HG03196 (cell line): ENCODE results near the gene RAP1B.

Experiments used
- ATAC-seq: cut with Tn5 transposase; IDR thresholded peaks from one replicate; pipeline ENCODE4 v1.9.1; 2021; ENCODE audit not compliant: unreplicated experiment

The RAP1B gene

DNA sequence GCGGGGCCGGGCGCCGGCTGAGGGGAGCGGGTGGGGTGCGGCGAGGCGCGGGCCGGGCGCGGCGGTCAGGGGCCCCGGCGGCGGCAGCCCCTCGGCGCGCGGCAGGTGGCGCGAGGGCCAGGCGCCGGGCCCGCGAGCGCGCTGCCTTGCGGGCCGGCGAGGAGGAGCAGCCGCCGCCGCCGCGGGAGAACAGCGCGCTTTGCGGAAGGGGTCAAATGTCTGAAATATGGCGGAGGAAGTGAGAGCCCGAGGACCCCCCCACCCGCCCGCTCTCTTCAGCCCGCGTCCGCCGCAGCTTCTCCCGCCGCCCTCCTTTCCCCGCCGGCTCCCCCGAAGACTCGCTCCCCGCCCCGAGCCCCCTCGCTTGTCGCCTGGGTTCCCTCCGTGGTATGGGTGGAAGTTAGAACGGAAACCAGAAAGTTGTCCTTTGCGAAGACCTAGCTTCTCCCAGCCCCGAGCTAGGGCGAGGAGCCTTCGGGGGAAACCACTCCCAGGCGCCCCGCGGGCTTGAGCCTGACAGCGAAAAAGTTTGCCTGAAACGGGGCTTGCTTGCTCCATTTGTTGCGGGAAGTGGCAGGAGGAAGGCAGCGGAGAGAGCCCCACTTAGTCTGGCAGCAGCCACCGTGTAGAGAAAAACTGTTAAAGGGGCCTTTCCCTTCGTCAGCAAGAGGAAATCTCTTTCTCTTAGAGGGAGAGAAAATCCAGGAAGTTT is 551 bp downstream of the RAP1B start:
- ATAC-seq = peak; percentile 35

DNA sequence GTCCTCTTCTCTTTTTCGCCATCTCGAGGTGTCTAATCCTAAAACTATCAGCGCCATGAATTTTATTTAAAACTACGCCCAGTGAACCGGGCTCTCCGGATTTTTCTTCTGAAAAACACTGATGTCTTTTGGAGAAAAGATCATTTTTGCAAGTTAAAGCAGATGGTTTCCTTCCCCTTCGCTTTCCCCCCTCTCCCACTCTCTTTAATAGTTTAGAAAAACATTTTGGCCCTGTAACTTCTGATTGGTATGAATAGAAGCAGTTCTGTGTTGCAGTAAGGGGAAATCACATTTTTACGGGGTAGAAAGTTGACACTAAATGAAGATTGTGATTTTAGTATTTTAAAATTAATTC is 1.1 kb downstream of the RAP1B start:
- ATAC-seq = no peak

DNA sequence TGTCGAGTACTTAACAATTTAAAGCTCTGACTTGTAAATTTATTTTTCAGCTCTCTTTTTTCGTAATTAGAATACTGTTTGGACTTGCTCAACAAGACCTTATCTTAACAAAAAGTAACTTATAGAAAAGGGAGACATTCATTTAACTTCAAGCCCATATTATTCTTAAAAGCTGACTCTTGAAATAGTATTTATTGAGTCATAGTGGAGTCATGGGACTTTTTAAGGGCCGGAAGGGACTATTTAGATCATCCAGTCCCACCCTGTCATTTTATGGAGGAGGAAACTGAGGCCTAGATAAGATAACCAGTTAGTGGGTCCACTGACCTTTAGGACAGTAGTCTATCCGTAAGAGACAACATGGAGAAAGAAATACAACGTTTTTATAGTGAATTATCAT is 1.5 kb downstream of the RAP1B start:
- no peak for ATAC-seq

DNA sequence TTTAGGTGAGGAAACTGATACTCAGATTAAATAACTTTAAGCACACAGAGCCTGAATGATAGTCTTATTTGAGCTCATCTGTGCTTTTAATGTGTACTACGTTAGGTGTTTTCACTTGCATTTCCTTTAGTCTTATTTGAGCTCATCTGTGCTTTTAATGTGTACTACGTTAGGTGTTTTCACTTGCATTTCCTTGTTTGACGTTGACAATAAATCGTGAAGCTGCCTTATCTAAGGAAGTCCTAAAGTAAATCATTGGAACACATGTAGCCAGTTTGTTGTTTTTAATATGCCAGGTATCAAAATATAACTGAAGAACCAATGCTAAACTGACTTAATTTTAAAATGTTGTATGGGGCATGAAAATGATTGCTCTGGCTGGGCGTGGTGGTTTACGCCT is 2.0 kb downstream of the RAP1B start:
- no peak for ATAC-seq

DNA sequence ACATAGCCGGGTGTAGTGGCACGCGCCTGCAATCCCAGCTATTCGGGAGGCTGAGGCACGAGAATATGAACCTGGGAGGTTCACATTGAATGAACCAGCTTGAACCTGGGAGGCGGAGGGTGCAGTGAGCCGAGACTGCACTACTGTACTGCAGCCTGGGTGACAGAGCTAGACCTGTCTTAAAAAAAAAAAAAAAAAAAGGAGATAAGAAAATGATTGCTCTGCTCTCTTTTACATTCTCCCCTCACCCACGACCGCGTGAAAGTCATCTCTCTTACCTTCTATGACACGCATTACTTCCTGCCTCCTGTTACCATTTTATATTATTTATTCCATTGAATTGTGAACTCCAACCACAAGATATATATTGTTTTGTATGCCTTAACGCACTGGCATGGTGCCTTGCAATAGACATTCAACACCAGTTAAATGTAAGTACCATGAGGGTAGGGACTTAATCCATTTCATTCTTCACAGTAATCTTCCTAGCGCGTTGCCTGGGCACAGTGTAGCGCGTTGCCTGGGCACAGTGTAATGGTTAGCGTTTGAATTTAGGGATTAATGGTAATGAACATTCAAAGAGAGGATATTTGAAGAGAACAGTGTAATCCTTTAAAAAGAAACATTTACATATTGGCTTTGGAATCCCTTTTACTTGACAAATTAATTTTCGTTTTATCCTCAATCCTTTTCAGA is 2.7 kb downstream of the RAP1B start:
- ATAC-seq = no peak

DNA sequence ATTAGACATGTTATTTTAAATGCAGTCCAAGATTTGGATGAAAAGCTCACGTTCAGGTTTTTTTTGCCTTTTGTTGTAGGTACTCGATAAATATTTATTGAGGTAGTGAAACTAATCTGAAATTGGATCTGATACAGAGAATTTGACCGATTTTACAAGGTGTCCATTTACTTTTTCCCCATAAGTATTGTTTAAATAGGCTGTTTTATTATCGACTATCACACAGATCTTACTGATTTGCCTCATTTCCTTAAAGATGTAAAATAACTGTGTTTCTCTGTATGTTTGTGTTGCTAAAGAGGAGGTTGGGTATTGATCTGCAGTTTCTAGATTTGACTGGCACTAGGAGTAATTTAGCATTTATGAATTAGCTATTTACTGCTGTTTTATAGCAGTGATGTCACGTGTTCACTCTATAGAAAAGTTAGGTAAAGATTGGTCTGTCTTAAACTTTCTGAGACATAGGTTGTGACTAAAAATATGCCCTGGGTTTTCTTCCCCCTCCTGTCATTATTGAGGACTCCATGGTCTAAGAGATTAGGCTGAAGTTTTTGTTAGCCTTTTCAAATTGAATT is 3.5 kb downstream of the RAP1B start:
- no peak for ATAC-seq

DNA sequence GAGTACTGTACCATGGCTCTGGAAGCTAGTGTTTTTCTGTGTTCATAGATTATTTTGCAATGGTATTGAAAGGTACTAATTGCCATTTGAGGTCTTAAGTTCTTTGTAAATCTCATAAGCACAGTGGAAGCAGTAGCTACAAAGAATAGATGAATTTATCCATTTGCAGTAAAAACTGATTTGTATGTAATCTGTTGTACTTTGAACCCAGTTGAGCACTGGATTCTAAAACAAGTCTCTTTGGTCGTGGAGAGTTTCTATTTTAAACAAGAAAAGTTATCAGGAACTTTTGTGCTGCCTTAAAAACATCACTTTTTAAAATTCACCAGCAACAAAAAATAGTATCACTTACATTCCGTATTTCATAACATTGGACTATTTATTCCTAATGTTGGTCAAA is 4.1 kb downstream of the RAP1B start:
- ATAC-seq = no peak

DNA sequence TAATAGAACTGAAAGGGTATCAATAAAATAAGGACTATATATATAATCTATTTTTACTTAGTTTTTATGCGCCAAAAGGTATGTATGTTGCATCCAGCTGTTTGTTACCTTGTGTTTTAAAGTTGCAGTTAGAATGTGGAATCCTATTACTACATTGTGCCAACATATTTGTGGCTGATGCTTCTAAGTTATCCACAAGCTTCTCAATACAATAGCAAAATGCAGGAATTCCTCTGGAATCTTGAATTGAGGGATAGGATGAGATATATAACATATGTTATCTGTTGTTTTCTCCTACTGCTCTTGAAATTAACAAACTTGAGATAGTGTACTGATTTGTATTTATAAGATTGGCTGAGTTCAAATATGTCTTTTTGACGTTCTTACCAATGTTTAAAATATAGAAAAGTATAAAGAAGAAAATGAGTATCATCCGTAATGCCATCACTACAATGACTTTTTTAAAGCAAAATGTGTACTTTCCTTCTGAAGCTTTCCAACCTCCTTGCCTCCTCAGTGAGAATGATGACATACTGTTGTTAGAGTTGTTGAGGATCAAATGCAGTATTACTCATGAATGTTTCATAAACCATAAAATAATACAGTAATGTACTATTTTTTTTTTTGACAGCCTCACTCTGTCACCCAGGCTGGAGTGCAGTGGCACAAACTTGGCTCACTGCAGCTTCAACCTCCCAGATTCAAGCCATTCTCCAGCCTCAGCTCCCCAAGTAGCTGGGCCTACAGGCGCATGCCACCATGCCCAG is 6.6 kb downstream of the RAP1B start:
- ATAC-seq = no peak

DNA sequence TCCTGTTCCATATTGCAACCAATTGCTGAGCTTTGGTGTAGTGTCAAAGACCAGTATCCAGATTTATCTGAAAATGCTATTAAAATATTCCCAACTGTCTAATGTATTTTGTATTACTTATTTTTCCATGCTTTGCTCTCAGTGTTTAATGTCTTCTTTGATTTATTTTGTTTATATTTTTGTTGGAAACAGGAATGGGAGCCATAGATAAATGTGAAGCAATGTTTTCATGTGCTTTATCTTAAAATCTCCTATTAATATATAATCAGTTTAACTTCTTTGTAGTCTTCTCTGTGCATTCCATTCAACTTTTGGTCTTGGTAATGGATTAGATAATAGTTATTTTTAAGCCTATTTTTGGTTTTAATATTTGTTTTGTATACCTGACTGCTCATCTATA is 8.8 kb downstream of the RAP1B start:
- ATAC-seq = no peak

DNA sequence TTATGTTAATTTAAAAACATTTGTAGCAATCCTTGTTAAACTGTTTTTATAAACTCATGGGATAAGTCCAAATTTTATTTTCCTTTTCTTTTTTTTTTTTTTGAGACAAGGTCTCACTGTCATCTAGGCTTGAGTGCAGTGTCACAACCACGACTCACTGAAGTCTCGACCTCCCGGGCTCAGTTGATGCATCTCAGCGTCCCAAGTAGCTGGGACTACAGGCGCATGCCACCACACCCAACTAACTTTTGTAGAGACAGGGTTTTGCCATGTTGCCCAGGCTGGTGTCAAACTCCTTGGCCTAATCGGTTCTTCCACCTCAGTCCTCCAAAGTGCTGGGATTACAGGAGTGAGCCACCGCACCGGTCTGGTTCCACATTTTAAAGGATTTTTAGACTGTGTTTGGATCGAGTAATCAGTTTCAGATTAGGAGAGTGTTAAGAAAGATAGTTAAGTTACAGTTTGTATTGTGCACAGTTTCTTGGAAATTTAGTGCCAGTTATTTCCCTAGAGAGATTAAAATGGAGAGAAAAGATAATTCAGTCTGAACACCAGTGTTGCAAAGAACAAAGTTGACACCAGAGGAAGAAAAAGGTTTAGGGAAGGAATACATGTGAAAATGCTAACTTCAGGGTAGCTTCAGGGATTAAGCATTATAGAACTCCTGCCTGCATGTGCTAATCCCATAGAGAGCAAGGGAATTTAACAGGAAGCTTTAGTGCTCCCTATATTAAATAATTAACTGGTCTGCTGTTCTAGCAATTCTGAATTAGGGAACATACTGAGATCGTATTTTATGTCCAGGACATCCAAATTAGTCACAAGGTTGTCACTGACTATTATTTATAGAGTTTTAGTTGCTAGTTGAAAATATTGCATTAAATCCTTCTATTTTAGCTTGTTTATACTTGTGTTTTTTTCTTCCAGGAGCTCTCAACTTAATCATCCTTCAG is 10.1 kb downstream of the RAP1B start:
- ATAC-seq = no peak

DNA sequence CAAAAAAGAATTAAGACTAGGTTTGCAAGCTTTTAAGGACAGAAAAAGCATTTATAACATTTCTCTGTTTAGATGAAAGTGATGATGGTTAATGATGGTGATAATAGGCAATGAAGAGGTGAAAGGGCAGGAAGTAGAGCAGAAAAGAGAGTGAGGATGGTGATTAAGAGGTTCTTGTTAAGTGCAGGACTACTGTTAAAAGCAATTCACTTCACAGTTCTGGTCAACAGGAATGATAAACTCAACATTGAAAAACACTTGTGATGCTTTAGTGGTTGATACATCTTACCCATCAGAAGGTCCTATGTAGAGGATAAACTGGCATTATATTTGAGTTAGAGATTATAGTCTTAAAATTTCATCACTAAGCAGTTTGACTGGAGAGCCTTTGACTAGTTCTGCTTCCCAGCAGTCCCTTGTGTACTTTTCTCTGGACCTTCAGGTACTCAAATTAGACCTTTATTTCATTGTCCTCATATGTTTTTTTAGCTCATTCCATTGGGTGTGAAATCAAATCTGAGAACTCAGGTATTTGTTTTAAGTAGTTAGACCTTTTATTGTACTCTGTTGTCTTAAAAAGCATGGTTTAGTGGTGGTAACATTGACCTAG is 10.9 kb downstream of the RAP1B start:
- ATAC-seq = no peak

DNA sequence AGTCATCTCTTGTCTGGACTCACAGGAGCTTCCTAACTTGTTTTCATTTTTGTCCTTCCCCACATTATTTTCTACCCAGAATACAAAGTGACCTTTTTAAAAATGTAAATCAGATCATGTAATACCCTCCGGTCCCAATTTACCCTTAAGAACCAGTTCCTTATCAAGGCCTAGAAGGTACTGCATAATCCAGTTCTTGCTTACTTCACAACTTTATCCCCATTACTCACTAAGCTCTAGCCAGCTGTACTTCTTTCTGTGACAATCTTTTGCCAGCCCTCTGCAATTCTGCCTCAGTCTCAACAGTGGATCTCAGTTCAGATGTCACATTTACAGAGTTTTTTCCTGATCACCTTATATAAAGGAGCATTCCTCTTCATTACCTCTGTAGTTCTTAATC is 11.6 kb downstream of the RAP1B start:
- no peak for ATAC-seq

DNA sequence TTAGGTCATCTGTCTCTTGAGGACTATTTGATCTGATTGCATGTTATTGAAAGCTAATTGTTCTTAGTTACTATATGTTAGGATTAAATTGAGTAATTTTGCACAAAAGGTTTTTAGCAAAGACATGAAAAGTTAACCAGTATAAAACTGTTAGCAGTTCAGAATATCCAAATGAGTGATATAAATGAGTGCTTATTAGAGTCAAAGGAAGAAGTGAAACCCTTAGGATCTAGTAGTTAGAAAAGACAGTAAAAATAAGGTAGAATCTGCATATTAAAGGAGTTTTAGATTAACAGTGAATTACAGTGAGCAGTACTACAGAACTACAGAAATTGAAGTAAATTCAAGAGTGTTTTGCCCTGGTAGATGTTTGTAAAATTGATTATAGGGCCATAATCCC is 12.4 kb downstream of the RAP1B start:
- no peak for ATAC-seq

DNA sequence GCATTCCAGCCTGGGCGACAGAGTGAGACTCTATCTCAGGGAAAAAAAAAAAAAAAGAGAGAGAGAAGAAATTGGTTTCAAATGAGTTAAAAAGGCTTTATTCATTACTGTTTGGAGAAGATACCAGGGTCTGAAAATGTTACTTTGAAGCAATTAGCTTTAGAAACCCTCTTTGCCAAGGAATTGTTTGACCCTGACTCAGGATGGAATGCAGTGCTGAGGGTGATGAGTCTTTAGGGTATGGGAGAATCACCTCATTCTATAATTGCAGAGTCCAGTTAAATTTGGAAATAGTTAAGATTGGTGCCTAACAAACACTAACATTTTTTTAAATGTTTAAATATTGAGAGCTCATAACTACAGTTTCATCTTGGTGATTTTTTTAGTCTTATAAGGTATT is 13.3 kb downstream of the RAP1B start:
- ATAC-seq = no peak

DNA sequence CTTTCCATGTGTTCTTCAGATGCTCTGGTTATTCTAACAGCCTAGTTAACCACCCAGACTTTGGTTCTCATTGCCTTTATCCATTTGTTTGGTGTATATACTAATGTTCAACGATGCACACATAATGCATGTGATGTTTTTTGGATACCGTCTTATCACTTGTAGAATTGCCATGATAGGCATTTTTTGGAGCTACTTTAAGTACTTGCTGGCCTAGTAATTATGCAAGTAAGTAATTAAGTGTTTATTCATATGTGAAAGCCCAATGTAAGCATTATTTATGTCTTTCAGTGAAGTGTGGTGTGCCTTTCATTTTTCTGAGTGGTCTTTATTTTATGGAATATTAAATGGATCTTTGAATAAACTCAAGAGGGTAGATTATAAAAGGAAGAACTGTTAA is 14.2 kb downstream of the RAP1B start:
- no peak for ATAC-seq

DNA sequence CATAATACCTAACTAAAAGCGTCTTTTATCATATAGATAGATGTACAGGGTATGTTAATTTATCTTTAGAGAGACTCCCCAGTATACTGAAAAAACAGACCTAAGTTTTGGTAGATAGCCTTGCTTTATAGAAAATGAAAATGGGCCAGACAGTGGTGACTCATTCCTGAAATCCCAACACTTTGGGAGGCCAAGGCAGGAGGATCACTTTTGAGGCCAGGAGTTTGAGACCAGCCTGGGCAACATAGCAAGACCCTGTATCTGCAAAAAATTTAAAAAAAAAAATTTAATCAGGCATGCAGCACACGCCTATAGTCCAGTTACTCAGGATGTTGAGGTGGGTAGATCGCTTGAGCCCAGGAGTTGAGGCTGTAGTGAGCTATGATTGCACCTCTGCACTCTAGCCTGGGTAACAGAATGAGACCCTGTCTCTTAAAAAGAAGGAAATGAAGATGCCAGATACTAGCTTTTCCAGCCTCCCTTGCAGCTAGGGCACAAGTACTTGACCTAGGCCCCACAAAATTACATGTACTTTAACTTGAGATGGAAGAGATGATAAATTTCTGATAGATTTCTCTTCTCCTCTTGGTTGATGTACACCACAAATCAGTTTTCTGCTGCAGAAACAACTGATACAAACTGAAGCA is 17.1 kb downstream of the RAP1B start:
- ATAC-seq = no peak

DNA sequence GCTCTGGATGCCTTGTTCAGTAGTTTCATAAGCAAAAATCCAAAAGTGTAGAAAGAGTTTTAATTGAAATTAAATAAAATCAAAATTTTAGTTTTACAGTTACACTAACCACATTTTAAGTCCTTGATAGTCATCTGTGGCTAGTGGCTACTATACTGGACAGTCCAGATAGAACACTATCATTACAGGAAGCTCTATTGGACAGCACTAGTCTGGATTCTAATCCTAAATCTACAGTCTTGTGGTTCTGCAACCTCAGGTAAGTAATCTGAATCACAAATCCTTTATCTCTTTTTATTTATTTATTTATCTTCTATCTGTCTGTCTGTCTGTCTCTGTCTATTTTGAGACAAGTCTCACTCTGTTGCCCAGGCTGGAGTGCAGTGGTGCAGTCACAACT is 18.0 kb downstream of the RAP1B start:
- no peak for ATAC-seq

DNA sequence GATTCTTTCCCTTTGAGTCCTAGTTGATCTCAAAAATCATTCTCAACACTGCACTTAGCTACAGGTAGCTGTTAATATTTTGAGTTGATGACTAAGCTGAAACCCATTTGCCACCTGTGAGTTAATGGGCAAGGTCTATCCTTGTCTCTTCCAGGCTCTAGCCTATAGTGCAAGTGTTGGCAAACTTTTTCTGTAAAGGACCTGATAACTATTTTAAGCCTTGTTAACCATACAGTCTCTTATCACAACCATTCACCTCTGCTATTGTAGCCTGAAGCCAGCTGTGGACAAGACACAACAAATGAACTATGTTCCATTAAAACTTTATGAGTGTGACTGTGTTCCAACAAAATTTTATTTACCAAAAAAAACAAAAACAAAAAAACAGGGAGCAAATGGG is 19.4 kb downstream of the RAP1B start:
- no peak for ATAC-seq

DNA sequence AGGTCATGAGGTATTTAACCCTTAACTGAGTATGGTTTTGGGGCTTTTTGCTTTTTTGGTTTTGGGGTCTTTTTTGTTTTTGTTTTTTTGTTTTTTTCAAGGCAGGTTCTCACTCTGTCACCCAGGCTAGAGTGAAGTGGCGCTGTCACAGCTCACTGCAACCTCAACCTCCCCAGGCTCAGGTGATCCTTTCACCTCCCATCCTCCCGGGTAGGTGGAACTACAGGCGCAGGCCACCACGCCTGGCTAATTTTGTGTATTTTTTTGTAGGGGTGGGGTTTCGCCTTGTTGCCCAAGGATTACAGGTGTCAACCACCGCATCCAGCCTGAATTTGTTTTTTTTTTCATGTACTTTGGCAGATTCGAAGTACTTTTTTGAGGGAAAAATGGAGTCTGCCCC is 19.9 kb downstream of the RAP1B start:
- no peak for ATAC-seq

DNA sequence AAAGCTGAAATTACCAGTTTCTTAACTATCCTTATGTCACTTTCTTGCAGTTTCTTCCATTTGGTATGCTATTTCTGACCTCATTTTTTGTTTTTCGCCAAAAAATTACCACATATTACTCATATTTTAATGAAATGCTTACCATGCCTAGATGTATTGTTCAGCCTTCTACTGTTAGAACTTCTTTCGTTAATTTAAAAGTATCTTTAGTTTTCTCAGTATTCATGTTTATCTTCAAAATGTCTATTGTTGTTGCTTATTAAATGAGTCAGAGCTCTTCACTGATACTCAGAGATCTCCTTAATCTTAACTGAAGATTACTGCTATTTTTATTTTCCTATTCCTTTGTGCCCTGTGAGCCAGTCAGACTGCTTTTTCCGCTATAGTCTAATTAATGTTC is 20.5 kb downstream of the RAP1B start:
- no peak for ATAC-seq
